RPMI8226 (cell line): ENCODE data around the gene CRELD2.

Source experiments
- DNase-seq: peaks from one replicate; pipeline ENCODE4 v3.0.0-alpha.2; 2015

CRELD2 gene

GRCh38 chr22:49959782-49960158, 41.3 kb downstream of the CRELD2 start:
- no peak for DNase-seq

- peak; percentile 99 for DNase-seq
These were observed 41.9 kb downstream of the CRELD2 start, which contains the start of gene PIM3 for GRCh38 chr22:49960159-49961004. PIM3 (plus strand) TSS chr22:49960772; CDS start chr22:49960948, 176 bp downstream.

- DNase-seq, result peak; percentile 51
These were observed 42.7 kb downstream of the CRELD2 start for GRCh38 chr22:49961005-49961600.

- DNase-seq, result no peak
These were observed 43.2 kb downstream of the CRELD2 start for GRCh38 chr22:49961601-49962011.

GRCh38 chr22:49962012-49962750, 43.7 kb downstream of the CRELD2 start:
- peak; percentile 89 for DNase-seq

GRCh38 chr22:49962751-49963646, 44.6 kb downstream of the CRELD2 start:
- DNase-seq, result no peak

GRCh38 chr22:49963647-49964026, 45.2 kb downstream of the CRELD2 start:
- no peak for DNase-seq

GRCh38 chr22:49964136-49965090, 46.0 kb downstream of the CRELD2 start:
- DNase-seq, result no peak

- peak; percentile 37 for DNase-seq
These were observed 46.9 kb downstream of the CRELD2 start for GRCh38 chr22:49965091-49966040.

- no peak for DNase-seq
These were observed 47.8 kb downstream of the CRELD2 start for GRCh38 chr22:49966041-49966773.

- DNase-seq, result peak; percentile 90
These were observed 48.6 kb downstream of the CRELD2 start for GRCh38 chr22:49966774-49967705.

GRCh38 chr22:49967706-49968208, 49.3 kb downstream of the CRELD2 start:
- DNase-seq, result peak; percentile 34

GRCh38 chr22:49968313-49968830, 49.9 kb downstream of the CRELD2 start:
- no peak for DNase-seq

- no peak for DNase-seq
These were observed 50.6 kb downstream of the CRELD2 start for GRCh38 chr22:49968831-49969661.

- DNase-seq, result no peak
These were observed 51.5 kb downstream of the CRELD2 start for GRCh38 chr22:49969751-49970527.
